IMR-90 (cell line): ENCODE data around the gene MLH1.

Experiments
- MAFK ChIP-seq: IDR thresholded peaks from 2 replicates; pipeline ENCODE4 v1.6.1; 2012; ENCODE audit warnings: low read depth, low read length, improper control_type of control experiment
- MXI1 ChIP-seq: IDR thresholded peaks from 2 replicates; pipeline ENCODE4 v1.6.1; 2012; ENCODE audit warnings: low read depth, mild to moderate bottlenecking, low read length, moderate library complexity, borderline replicate concordance
- NFE2L2 ChIP-seq: fragments of 150-350 bp; IDR thresholded peaks from 2 replicates; pipeline ENCODE4 v1.6.1; 2016; ENCODE audit warnings: low read depth, mild to moderate bottlenecking, low read length
- POLR2A ChIP-seq: IDR thresholded peaks from 2 replicates; pipeline ENCODE4 v1.6.1; 2012; ENCODE audit warnings: mild to moderate bottlenecking, low read depth, low read length
- RAD21 ChIP-seq: IDR thresholded peaks from 2 replicates; pipeline ENCODE4 v1.6.1; 2012; ENCODE audit warnings: low read length, improper control_type of control experiment
- RFX5 ChIP-seq: IDR thresholded peaks from 2 replicates; pipeline ENCODE4 v1.8.0; 2012; ENCODE audit warnings: low read depth, mild to moderate bottlenecking, low read length, moderate library complexity
- SMC3 ChIP-seq: fragments of 150-350 bp; IDR thresholded peaks from 2 replicates; pipeline ENCODE4 v1.6.1; 2016; ENCODE audit warnings: low read depth, mild to moderate bottlenecking, antibody characterized with exemption, low read length, moderate library complexity
- TF ChIP-seq, protein P1 (sequence below): fragments of 150-350 bp; IDR thresholded peaks from 2 replicates; pipeline ENCODE4 v1.6.1; 2017; ENCODE audit warnings: mild to moderate bottlenecking, antibody characterized with exemption, low read length, low read depth
- TF ChIP-seq, protein P2 (sequence below): fragments of 150-350 bp; IDR thresholded peaks from 2 replicates; pipeline ENCODE4 v1.6.1; 2016; ENCODE audit warnings: low read depth, mild to moderate bottlenecking, low read length, moderate library complexity, borderline replicate concordance
- TF ChIP-seq, protein P3 (sequence below): conservative IDR thresholded peaks from 2 replicates; pipeline ENCODE4 v1.5.1; 2012; ENCODE audit warnings: mild to moderate bottlenecking, low read depth, low read length, improper control_type of control experiment

DNA sequence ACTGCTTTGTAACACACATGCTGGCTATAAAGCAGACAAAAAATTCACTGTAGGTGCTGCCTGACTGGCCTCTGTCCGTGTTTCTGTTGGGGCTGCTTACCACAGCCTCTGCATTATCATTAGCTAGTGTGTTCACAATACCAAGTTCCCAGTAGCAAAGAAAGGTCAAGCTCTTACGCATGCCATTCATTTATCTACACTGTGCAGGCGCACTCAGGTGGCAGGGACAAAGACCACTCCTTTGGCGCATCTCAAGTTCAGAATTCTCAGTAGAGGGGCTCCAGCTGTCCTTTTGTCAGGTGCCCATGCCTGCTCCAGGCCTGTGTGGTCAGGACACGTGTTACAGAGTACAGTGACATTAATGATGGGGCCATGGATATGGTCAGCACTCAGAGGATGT lies 22.3 kb downstream of the MLH1 start:
- no peak for TF ChIP-seq SMC3
- TF ChIP-seq, protein P1, sequence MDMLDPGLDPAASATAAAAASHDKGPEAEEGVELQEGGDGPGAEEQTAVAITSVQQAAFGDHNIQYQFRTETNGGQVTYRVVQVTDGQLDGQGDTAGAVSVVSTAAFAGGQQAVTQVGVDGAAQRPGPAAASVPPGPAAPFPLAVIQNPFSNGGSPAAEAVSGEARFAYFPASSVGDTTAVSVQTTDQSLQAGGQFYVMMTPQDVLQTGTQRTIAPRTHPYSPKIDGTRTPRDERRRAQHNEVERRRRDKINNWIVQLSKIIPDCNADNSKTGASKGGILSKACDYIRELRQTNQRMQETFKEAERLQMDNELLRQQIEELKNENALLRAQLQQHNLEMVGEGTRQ, result no peak
- TF ChIP-seq, protein P2, sequence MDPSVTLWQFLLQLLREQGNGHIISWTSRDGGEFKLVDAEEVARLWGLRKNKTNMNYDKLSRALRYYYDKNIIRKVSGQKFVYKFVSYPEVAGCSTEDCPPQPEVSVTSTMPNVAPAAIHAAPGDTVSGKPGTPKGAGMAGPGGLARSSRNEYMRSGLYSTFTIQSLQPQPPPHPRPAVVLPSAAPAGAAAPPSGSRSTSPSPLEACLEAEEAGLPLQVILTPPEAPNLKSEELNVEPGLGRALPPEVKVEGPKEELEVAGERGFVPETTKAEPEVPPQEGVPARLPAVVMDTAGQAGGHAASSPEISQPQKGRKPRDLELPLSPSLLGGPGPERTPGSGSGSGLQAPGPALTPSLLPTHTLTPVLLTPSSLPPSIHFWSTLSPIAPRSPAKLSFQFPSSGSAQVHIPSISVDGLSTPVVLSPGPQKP, result no peak
- no peak for TF ChIP-seq POLR2A
- TF ChIP-seq, protein P3, sequence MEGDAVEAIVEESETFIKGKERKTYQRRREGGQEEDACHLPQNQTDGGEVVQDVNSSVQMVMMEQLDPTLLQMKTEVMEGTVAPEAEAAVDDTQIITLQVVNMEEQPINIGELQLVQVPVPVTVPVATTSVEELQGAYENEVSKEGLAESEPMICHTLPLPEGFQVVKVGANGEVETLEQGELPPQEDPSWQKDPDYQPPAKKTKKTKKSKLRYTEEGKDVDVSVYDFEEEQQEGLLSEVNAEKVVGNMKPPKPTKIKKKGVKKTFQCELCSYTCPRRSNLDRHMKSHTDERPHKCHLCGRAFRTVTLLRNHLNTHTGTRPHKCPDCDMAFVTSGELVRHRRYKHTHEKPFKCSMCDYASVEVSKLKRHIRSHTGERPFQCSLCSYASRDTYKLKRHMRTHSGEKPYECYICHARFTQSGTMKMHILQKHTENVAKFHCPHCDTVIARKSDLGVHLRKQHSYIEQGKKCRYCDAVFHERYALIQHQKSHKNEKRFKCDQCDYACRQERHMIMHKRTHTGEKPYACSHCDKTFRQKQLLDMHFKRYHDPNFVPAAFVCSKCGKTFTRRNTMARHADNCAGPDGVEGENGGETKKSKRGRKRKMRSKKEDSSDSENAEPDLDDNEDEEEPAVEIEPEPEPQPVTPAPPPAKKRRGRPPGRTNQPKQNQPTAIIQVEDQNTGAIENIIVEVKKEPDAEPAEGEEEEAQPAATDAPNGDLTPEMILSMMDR, result no peak
- no peak for TF ChIP-seq MAFK
- no peak for TF ChIP-seq RAD21
- no peak for TF ChIP-seq RFX5
- TF ChIP-seq MXI1, result no peak
- no peak for TF ChIP-seq NFE2L2
